Neural cell (in vitro differentiated cells): ENCODE results near the gene TOP1.

Experiments
- EP300 ChIP-seq: fragments of 450-650 bp; conservative IDR thresholded peaks from 2 replicates; pipeline ENCODE4 v1.6.1; 2014; ENCODE audit warnings: antibody characterized with exemption, mild to moderate bottlenecking, moderate library complexity; ENCODE audit not compliant: poor library complexity, severe bottlenecking
- EZH2 ChIP-seq: fragments of 200-600, 300-800 bp; shearing (Covaris generic), sonication (generic); IDR thresholded peaks from 2 replicates; pipeline ENCODE4 v1.6.1; 2014; ENCODE audit warnings: antibody characterized with exemption, low read length, borderline replicate concordance, mild to moderate bottlenecking; ENCODE audit not compliant: insufficient read depth, poor library complexity, severe bottlenecking
- POLR2AphosphoS5 ChIP-seq: IDR thresholded peaks from 2 replicates; pipeline ENCODE4 v1.6.1; 2012
- RAD21 ChIP-seq: fragments of 450-650 bp; conservative IDR thresholded peaks from 2 replicates; pipeline ENCODE4 v1.6.1; 2014; ENCODE audit warnings: antibody characterized with exemption, mild to moderate bottlenecking, moderate library complexity
- SMC3 ChIP-seq: fragments of 450-650 bp; conservative IDR thresholded peaks from 2 replicates; pipeline ENCODE4 v1.6.1; 2014; ENCODE audit warnings: antibody characterized with exemption, mild to moderate bottlenecking, moderate library complexity; ENCODE audit not compliant: poor library complexity
- TAF1 ChIP-seq: IDR thresholded peaks from 2 replicates; pipeline ENCODE4 v1.6.1; 2012; ENCODE audit warnings: low read depth
- TF ChIP-seq, protein P1 (sequence below): fragments of 450-650 bp; IDR thresholded peaks from 2 replicates; pipeline ENCODE4 v1.5.1; 2014; ENCODE audit warnings: antibody characterized with exemption, mild to moderate bottlenecking, moderate library complexity; ENCODE audit not compliant: poor library complexity, severe bottlenecking

DNA sequence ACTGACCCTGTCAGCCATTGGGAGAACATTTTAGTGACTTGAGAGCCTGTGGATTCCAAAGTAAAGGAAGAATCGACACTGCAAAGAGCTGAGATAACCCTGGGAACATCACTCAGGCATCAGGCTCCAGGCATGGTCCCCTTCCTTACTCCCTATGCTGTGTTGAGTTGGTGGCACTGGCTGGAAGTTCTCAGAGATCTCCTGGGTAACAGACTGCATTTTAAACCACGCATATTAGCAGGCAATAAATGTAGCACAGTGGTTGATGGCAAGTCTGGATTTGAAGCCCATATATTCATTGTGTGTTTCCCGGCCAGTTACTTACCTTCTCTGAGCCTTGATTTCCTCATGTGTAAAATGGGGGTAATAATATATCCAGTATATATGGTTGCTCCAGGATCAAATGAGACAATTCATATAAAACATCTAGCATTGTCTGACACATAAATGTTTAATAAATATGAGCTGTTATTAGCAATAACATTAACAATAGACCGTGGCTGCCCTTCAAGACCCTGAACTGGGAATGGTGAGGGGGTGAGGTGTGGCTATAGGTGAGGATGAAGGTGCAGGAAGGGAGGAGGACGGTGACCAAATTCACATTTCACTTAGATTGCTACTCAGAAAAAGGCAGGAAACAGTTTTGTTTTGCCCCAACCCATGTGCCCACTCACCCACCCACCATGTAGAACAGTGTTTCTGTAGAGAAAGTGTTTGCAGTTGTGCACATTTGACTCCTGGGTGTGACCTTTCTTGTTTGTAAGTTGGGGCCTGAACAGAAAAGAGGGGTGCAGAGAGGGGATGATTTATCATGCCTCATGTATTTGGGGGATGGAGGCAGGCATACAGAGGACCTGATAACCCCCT, 110.8 kb downstream of the TOP1 start:
- TF ChIP-seq EP300 (no peak), SMC3 (no peak), POLR2AphosphoS5 (no peak), EZH2 (no peak), RAD21 (no peak), TAF1 (no peak)
- TF ChIP-seq, protein P1, sequence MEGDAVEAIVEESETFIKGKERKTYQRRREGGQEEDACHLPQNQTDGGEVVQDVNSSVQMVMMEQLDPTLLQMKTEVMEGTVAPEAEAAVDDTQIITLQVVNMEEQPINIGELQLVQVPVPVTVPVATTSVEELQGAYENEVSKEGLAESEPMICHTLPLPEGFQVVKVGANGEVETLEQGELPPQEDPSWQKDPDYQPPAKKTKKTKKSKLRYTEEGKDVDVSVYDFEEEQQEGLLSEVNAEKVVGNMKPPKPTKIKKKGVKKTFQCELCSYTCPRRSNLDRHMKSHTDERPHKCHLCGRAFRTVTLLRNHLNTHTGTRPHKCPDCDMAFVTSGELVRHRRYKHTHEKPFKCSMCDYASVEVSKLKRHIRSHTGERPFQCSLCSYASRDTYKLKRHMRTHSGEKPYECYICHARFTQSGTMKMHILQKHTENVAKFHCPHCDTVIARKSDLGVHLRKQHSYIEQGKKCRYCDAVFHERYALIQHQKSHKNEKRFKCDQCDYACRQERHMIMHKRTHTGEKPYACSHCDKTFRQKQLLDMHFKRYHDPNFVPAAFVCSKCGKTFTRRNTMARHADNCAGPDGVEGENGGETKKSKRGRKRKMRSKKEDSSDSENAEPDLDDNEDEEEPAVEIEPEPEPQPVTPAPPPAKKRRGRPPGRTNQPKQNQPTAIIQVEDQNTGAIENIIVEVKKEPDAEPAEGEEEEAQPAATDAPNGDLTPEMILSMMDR = no peak
